GM12892 (cell line): ENCODE data around the gene CCL21.

Source experiments
- POLR2A ChIP-seq: IDR thresholded peaks from 2 replicates; pipeline ENCODE4 v1.6.1; 2011; ENCODE audit warnings: low read depth, low read length, control low read depth
- TAF1 ChIP-seq: IDR thresholded peaks from 2 replicates; pipeline ENCODE4 v1.6.1; 2011; ENCODE audit warnings: low read depth, mild to moderate bottlenecking, control low read depth, low read length, borderline replicate concordance

DNA sequence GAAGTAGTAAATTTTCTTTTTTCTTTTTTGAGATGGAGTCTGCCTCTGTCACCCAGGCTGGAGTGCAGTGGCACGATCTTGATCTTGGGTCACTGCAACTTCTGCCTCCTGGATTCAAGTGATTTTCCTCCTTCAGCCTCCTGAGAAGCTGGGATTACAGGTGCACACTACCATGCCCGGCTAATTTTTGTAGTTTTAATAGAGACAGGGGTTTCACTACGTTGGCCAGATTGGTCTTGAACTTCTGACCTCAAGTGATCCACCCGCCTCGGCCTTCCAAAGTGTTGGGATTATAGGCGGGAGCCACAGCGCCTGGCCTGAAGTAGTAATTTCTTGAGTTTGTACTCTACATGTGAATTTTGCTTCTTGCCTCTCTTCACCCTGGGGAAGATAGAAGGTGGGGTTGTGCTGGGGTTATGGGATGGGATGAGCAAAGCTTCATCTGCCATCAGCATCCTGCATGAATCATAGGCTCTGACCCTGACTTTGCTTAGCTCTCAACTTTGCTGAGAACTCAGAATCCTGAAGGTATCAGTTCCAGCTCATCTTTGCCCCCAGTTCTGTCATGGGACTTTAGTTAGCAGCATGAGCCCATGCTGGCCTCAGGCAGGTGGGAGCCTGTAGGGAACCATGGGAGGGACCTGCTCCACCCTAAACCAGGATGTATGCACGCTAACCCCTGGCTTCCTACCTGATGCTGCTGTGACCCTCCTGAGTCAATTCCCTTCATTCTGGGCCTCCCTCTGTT is 9.3 kb upstream of the CCL21 start:
- TF ChIP-seq POLR2A = no peak
- TF ChIP-seq TAF1 = no peak
